Astrocyte of the cerebellum (primary cell): ENCODE data around the gene EXOC7.

ENCODE experiments used
- DNase-seq: peaks from one replicate; pipeline ENCODE4 v3.0.0-alpha.2; 2011; ENCODE audit warnings: low read depth
- H3K4me3 ChIP-seq: 2 replicates; pipeline ENCODE4 v1.5.1; 2011; ENCODE audit warnings: mild to moderate bottlenecking, low read depth, low read length, moderate library complexity
- in situ Hi-C: cut with HindIII; loops from 2 replicates; pipeline ENCODE4 v1.10.0; 2017; ENCODE audit warnings: low sequenced_read_pairs
- TF ChIP-seq, protein P1 (sequence below): IDR thresholded peaks from 2 replicates; pipeline ENCODE4 v1.5.1; 2012; ENCODE audit warnings: low read length, low read depth, moderate library complexity, mild to moderate bottlenecking; ENCODE audit errors: missing control alignments

Gene EXOC7

DNA sequence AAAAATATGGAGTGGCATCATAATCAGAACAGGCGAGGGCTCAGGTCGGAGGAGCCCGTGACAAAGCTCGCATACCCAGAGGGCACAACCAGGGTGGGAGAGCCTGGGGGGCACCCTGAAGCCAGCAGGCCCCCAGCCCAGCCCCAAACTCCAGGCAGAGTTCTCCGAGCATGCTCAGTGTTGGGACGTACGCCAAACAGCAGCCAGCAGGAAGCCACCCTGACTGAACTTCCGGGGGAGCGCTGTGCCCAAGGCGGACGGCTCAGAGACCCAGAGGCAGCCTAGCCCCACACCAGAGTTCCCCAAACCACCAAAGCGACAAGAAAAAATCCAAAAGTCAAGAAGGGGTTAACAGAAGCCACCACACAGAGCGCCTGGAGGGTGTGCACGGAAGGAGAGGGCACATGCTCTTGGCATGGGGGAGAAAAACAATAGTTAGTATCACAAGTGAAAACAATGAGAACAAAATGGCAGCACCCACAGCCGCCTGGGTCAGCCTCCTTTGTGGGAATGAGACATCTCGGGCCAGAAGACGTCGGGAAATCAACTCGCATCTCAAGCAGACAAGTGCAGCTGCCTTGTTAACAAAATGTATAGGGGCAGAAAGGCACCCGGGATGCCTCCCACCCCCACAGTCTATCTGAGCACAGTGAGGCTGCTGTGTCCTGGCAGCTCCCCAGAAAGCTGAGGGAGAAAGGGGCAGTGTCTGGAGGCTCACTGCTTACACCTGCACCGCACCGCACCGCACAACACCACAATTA lies 11.9 kb downstream of the EXOC7 start:
- no peak for DNase-seq
- H3K4me3 ChIP-seq: no peak overlapping the region
- in situ Hi-C loops: no loop called here
- TF ChIP-seq, protein P1, sequence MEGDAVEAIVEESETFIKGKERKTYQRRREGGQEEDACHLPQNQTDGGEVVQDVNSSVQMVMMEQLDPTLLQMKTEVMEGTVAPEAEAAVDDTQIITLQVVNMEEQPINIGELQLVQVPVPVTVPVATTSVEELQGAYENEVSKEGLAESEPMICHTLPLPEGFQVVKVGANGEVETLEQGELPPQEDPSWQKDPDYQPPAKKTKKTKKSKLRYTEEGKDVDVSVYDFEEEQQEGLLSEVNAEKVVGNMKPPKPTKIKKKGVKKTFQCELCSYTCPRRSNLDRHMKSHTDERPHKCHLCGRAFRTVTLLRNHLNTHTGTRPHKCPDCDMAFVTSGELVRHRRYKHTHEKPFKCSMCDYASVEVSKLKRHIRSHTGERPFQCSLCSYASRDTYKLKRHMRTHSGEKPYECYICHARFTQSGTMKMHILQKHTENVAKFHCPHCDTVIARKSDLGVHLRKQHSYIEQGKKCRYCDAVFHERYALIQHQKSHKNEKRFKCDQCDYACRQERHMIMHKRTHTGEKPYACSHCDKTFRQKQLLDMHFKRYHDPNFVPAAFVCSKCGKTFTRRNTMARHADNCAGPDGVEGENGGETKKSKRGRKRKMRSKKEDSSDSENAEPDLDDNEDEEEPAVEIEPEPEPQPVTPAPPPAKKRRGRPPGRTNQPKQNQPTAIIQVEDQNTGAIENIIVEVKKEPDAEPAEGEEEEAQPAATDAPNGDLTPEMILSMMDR: no peak

DNA sequence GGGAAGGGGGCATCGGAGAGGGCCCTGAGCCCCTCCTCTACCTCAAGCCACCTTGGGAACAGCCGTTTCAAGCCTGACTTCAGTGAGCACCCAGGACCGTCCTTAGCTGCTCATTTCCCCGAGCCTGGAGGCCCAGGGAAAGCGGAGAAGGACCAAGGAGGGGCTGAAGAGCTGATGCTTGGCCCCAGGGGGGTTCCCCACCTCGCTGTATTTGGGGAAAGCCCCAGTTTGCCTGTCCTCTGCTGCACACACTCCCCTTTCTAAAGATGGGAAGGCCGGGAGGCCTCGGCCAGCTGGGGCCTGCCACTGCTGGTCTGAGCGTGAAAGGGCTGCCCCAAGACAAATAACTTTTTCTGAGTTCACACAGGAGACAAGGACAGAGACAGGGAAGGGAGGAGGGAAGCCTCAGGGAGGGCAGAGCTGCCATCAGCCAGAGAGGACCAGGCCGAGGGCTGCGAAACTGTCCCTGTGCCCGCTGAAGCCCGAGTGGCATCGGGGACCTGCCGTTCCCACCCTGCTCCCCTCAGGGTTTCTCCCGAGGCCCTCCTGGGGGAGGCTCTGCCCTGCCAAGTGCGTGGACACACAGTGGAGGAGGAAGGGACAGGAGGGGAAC lies 13.0 kb downstream of the EXOC7 start:
- in situ Hi-C loops: no loop called here
- no peak overlapping the region for H3K4me3 ChIP-seq
- TF ChIP-seq, protein P1: no peak
- no peak for DNase-seq

DNA sequence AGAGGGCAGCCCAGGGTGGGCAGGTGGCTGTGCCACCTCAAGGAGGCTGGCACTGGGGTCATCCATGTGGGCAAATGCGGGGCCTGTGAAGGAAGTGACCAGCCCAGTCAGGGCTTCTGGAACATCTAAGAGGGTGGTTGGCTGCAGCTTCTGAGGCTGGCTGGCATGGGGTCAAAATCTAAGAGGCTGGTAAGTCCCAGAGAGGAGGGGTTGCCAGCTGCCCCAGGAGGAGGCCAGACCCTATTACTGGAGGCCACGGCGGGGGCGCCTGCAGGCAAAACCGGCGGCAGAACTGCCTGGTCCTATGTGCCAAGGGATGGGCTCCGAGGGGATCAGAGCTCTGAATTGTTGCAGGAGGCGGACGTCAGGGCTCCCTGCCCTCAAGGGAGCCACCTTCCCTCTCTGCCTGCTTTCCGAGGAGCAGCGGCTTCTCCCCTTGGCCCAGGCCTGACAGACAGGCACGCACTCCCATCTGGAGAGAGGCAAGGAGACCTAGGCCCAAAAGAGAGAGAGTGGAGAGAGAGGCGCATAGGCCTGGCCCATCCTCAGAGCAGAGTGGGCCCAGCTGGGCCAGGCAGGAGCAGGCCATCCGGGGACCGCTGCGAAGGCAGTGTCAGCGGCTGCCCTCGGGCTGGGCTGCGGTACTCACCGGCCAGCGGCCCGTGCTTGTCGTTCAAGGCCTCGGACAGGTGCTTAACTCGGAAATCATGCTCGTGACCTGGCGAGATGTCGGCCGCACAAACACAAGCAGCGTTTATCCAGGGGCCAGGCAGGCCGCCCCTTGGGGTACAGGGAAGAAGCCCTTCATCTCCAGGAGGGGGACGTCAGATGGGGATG lies 13.7 kb downstream of the EXOC7 start:
- no peak overlapping the region for H3K4me3 ChIP-seq
- in situ Hi-C loops: no loop called here
- TF ChIP-seq, protein P1: no peak
- no peak for DNase-seq

DNA sequence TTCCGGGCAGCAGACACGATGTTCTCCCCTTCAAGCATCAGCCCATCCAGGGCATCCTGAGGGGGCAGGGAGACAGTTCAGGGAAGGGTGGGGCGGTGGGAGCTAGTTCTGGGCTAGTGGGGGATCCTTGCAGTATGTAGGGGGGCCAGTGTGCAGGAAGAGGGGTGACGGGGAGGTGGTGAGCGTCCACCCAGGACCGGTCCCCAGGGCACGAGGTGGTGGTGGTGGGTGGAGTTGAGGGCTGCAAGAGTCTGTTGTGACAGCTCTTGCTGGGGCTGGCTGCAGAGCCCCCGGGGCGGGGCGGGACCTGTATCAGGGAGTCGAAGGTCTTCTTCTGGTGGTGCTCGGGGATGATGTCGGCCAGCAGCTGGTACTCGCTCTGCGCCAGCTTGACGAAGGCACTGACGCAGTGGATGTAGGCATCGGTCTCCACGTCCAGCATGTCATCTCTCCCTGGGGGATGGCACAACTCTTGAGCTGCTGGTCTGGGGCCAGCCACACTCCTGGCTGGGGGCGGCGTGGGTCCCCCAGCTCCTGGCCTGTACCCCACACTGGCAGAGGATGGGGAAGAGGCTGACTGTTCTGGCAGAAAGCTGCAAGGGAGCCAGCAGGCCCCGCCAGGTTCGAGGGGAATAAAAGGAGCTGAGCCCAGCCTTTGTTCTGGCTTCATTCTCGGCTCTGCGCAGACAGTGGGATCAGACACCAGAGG lies 14.6 kb downstream of the EXOC7 start:
- TF ChIP-seq, protein P1: no peak
- no peak overlapping the region for H3K4me3 ChIP-seq
- in situ Hi-C loops: no loop called here
- no peak for DNase-seq

DNA sequence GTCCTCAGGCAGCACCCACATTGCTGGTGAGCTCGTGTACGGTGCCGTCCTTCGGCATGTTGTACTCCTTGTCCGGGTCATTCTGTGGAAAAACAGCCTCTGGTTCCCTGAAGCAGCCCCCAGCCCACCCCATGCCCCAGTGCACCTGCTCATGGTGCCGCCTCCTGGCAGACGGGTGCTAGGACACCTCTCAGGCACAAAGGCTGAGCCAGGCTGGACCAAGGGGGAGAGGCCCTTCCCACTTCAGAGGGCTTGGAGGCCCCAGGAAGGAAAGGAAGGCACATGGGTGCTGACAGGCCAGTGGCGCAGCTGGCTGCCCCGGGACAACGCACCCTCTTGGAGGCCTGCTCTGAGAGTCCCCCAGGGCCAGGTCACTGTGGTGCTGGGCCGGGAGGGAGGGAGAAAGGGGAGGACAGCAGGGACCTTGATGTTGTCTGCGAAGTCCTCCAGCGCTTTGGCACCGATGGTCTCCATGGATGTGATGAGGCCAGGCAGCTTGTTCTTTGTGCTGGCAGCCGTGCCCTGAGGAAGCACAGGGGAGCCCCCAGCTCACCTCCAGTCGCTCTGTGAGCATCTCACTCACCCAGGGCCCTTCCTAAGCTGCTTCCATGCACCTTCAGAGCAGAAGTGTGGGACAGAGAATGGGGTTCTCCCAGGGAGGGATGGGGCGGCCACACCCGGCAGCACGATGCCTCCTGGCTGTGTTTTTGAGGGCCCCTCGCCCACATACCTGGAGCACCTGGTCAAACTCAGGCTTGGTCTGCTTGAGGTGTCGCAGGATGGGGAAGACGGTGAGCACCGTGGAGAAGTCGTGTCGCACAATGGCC lies 15.3 kb downstream of the EXOC7 start:
- in situ Hi-C loops: no loop called here
- TF ChIP-seq, protein P1: no peak
- no peak overlapping the region for H3K4me3 ChIP-seq
- no peak for DNase-seq
